Stimulated activated effector memory CD8-positive, alpha-beta T cell treated with anti-CD3 and anti-CD28 coated beads, Interleukin-12 subunit alpha, Interleukin-12 subunit beta, amount 100 ng/mL, for 72 hours (primary cell): ENCODE results near the gene UTP15.

Experiments used
- ATAC-seq: fragments of 150-1000 bp; cut with Tn5 transposase; 2 replicates; pipeline ENCODE4 v1.10.0; 2021
- DNase-seq, 2 donors: peaks; one replicate each; pipeline ENCODE4 v3.0.0; 2021 to 2022; ENCODE audit warnings: low spot score in 2 of 2
- H3K27ac Mint-ChIP-seq: one replicate; pipeline ENCODE4 v1.8.0; 2022; ENCODE audit warnings: mild to moderate bottlenecking, mixed read lengths
- H3K36me3 Mint-ChIP-seq: one replicate; pipeline ENCODE4 v1.8.0; 2022; ENCODE audit warnings: mild to moderate bottlenecking, mixed read lengths
- H3K4me1 Mint-ChIP-seq: one replicate; pipeline ENCODE4 v1.8.0; 2022; ENCODE audit warnings: mixed read lengths
- H3K4me3 Mint-ChIP-seq: one replicate; pipeline ENCODE4 v1.8.0; 2022; ENCODE audit warnings: mild to moderate bottlenecking, mixed read lengths
- H3K9me3 Mint-ChIP-seq: one replicate; pipeline ENCODE4 v1.8.0; 2022; ENCODE audit warnings: mixed read lengths

Gene UTP15, protein sequence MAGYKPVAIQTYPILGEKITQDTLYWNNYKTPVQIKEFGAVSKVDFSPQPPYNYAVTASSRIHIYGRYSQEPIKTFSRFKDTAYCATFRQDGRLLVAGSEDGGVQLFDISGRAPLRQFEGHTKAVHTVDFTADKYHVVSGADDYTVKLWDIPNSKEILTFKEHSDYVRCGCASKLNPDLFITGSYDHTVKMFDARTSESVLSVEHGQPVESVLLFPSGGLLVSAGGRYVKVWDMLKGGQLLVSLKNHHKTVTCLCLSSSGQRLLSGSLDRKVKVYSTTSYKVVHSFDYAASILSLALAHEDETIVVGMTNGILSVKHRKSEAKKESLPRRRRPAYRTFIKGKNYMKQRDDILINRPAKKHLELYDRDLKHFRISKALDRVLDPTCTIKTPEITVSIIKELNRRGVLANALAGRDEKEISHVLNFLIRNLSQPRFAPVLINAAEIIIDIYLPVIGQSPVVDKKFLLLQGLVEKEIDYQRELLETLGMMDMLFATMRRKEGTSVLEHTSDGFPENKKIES

DNA sequence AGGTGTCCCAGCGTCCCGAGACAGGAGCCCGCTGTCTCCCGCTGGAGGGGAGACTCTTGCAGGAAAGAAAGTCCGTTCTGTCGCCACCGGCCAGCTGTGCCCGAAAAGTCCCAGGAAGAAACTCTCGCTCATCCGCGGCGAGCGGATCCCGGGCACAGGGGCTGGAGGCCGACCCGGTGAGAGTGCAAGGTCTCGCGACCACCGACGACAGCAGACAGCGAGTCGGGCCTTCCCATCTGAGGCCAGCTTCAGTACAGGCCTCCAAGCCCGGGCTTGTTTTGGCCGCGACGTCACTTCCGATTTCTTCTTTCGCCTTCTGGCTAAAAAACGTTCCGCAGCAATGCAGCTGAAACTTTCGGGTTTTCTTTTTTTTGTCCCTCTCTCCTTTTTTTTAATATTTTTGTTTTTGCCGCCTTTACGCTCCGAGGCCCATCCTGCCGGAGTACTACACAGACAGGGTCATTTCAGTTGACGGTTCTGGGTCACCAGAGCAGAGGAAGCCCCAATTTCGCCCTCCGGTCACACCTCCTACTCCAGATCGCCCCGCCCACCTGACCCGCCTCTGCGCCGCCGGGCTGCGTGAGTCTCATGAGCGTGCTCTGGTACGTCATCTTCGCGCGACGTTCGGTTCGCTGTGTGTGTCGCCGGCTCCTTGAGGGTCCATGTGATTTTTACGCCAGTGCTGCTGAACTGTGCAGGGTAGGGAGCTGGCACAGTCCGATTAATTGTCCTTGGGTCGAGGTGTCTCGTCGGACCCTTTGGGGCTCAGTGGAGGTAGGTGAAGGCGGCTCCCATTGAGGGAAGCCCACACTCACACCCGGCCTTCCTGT, at the start of gene UTP15, which contains the start of gene ANKRA2:
TSS of gene UTP15 (plus strand) at position 605 of the 830 bp plus-strand sequence. CDS start 1,602 bp downstream, outside the sequence.
TSS of gene ANKRA2 (minus strand) at position 501 of the 830 bp plus-strand sequence. CDS start 2,758 bp downstream, outside the sequence.
- ATAC-seq: peak; percentile 97
- Mint-ChIP-seq H3K9me3 (no peaks in the 10 kb centered on the region), H3K4me1 (peaks cover 21% of the 10 kb centered on the region), H3K36me3 (peaks cover 63% of the 10 kb centered on the region), H3K4me3 (peak within 1 kb of the TSS; percentile 93), H3K27ac (peak within 1 kb of the TSS; percentile 99)
- peak; percentile 96 to 99 for DNase-seq

DNA sequence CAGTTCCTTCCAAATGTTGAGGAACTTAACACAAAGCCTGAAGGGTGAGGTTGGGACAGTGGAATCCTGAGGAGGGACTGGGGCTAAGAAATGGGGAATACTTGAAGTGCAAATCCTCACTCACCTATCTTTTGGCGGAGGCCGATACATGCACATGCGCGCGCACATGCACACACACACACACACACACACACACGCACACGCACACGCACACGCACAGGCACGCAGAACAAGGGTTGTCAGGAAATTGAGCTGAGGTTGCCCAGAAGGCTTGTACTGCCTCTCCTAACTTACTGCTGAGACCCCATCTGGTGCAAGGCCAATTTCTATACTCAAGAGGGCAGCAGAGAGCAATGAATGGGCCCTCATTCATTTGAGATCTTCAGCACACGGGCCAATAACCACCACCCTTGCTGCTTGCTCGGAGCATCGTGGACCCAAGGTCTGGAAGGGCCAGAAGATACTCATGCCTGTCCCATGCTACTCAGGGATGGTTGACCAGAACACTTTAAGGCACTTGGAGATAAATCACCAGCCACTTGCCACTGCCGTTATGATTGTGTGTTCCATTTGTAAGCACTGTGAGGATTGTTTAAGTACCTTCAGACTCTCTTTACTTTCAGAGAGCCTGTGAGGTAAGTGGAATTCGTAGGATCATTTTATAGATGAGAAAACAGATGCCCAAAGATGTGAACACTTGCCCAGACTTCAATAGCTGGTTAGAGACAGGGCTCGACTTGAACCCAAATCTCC, 45.8 kb upstream of the UTP15 start:
- Mint-ChIP-seq H3K9me3 (no peaks in the 10 kb centered on the region), H3K36me3 (no peaks in the 10 kb centered on the region), H3K4me3 (peak overlapping the region; percentile 18), H3K4me1 (peaks cover 10% of the 10 kb centered on the region), H3K27ac (no peak overlapping the region)
- peak; percentile 97 for ATAC-seq
- peak; percentile 54 to 79 for DNase-seq

DNA sequence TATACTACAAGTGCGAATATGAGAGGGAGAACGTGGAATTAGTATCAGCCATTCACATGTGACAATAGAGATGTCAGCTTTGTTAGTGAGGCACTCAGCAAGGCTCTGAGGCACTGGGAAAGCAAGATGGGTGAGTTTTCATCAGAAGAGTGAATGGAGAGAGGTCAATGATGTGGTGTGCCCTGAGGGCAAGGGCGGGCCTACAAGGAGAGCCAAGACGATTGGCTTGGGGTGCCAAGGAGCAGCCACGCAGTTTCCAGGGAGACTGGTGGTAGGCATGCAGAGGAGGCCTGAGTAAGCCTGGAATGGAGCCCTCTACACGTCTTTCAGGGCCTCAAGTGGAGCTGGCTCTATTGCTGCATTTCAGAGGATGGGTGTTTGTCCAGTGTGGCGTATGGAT, 42.6 kb upstream of the UTP15 start:
- Mint-ChIP-seq H3K27ac (no peak overlapping the region), H3K9me3 (no peaks in the 10 kb centered on the region), H3K4me1 (peaks cover 10% of the 10 kb centered on the region), H3K36me3 (no peaks in the 10 kb centered on the region), H3K4me3 (no peak overlapping the region)
- ATAC-seq (no peak), DNase-seq (no peak)

DNA sequence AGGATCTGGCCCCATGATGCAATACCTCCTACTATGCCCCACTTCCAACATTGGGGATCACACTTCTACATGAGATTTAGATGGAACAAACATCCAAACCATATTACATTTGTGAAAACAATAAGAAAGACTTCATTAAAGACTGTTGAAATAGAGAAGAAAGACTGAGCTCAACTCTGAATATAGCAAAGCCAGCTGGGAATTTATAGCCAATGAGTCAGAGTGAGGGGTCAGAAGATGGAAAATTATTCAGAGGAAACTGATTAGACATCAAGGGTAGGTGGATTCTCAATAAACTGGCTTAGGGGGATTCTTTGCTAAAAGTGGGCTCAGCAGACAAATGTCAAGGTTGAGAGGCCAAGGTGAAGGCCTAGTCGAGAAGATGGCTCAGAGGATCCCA, 41.7 kb upstream of the UTP15 start:
- no peaks in the 10 kb centered on the region for H3K36me3 Mint-ChIP-seq
- ATAC-seq: no peak
- H3K9me3 Mint-ChIP-seq: no peaks in the 10 kb centered on the region
- no peak overlapping the region for H3K4me3 Mint-ChIP-seq
- H3K27ac Mint-ChIP-seq: no peak overlapping the region
- DNase-seq: no peak
- peaks cover 10% of the 10 kb centered on the region for H3K4me1 Mint-ChIP-seq

DNA sequence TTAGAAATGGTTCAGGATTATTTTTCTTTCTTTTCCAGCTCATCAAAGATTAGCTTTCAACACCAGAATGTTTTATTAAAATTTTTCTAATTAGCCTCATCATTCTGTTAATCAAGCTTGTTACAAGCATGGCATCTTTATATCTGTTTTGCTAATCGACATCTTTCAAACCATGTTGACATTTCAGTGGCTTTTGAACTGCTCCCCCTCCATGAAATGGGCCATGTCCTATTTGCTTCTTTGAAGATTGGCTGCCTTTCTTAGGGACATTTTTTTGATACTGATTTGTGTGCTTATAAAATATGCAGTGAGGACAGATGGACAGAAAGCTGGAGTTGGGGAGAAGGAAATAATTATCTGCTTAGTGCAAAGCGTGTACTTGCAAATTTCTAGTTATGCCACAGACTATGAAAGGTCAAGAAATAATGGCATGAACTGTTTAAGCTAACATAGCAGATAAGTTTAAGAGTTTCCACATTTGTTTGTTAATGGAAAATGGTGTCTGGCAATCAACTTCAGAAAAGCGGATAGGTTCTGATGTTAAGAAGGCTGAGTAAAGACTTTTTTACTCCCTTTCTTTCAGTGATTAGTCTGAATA, 39.8 kb upstream of the UTP15 start:
- no peaks in the 10 kb centered on the region for H3K4me1 Mint-ChIP-seq
- no peak overlapping the region for H3K4me3 Mint-ChIP-seq
- no peaks in the 10 kb centered on the region for H3K36me3 Mint-ChIP-seq
- no peak overlapping the region for H3K27ac Mint-ChIP-seq
- no peak for ATAC-seq
- H3K9me3 Mint-ChIP-seq: no peaks in the 10 kb centered on the region
- no peak for DNase-seq

DNA sequence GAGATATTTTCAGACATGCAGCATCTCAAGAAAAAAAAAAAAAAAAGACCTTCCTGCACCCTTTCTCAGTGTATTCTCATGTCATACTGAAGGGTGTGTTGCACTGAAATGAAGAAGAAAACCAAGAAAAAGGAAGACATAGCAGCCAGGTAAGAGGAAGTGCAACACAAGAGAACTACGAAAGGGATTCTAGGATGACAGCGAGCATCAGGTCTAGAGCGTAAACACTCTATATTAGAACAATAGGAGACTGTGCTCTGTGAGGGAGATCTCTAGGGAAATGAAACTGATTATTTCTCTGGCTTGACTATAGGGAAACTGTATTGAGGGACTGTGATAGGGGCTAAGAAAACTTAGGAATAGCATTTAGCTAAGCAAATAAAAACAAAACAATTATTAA, 37.3 kb upstream of the UTP15 start:
- ATAC-seq (no peak), DNase-seq (no peak)
- Mint-ChIP-seq H3K36me3 (no peaks in the 10 kb centered on the region), H3K4me1 (no peaks in the 10 kb centered on the region), H3K27ac (no peak overlapping the region), H3K4me3 (no peak overlapping the region), H3K9me3 (no peaks in the 10 kb centered on the region)

DNA sequence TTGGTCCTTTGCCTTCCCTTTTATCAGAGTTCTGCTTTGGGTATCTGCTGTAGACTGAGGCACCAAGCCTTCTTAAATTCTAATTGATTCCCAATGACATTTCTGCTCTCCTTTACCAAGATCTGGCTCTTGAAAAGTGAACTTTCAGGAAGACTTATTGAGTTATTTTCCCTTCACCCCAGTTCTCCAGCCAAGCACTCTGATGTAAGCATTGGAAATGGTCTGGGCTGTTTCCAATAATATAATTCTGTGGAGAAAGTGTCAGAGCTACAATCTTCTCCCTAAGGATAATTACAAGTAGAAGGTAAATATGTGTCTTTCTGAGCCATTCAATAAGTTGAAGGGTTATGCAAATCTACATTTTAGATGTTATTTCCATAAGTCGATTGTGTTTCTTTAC, 36.5 kb upstream of the UTP15 start:
- H3K36me3 Mint-ChIP-seq: no peaks in the 10 kb centered on the region
- no peaks in the 10 kb centered on the region for H3K4me1 Mint-ChIP-seq
- no peak overlapping the region for H3K4me3 Mint-ChIP-seq
- no peak overlapping the region for H3K27ac Mint-ChIP-seq
- ATAC-seq: no peak
- DNase-seq: no peak
- no peaks in the 10 kb centered on the region for H3K9me3 Mint-ChIP-seq

DNA sequence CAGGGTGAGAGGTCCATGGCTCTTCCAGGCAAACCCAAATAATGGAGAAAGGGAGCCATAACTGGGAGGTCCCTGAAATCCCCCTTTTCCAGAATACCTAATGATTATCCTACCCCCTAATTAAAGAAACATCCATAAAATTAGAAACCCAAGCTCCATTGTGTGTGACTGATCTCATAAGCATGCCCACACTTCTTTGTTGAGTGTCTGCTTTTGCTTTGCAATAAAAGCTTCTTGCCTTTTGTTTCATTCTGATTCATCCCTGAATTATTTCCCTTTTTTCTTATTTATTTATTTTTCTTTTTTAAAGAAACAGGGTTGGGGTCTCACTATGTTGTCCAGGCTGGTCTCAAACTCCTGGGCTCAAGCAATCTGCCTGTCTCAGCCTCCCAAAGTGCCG, 34.2 kb upstream of the UTP15 start:
- Mint-ChIP-seq H3K27ac (no peak overlapping the region), H3K36me3 (no peaks in the 10 kb centered on the region)
- ATAC-seq: no peak

DNA sequence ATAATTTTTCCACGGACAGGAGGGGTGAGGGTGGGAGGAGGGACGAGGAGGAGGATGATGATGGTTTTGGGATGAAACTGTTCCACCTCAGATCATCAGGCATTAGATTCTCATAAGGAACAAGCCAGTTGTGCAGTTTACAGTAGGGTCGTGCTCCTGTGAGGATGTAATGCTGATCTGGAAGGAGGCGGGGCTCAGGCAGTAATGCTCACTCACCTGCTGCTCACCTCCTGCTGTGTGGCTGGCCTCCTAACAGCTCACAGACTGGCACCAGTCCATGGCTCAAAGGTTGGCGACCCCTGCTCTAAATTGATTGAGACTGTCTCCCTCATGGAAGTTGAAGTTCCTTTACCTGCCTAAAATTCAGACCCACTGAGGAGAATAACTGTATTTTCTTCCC, 33.3 kb upstream of the UTP15 start:
- no peaks in the 10 kb centered on the region for H3K4me1 Mint-ChIP-seq
- no peaks in the 10 kb centered on the region for H3K36me3 Mint-ChIP-seq
- H3K4me3 Mint-ChIP-seq: no peak overlapping the region
- ATAC-seq (no peak), DNase-seq (peak in 1 of 2 donors; percentile 23)
- H3K27ac Mint-ChIP-seq: no peak overlapping the region
- H3K9me3 Mint-ChIP-seq: no peaks in the 10 kb centered on the region

More for the DNA sequence above, 34.2 kb upstream of the UTP15 start:
- Mint-ChIP-seq H3K4me1 (no peaks in the 10 kb centered on the region), H3K4me3 (no peak overlapping the region), H3K9me3 (no peaks in the 10 kb centered on the region)
- DNase-seq: no peak

DNA sequence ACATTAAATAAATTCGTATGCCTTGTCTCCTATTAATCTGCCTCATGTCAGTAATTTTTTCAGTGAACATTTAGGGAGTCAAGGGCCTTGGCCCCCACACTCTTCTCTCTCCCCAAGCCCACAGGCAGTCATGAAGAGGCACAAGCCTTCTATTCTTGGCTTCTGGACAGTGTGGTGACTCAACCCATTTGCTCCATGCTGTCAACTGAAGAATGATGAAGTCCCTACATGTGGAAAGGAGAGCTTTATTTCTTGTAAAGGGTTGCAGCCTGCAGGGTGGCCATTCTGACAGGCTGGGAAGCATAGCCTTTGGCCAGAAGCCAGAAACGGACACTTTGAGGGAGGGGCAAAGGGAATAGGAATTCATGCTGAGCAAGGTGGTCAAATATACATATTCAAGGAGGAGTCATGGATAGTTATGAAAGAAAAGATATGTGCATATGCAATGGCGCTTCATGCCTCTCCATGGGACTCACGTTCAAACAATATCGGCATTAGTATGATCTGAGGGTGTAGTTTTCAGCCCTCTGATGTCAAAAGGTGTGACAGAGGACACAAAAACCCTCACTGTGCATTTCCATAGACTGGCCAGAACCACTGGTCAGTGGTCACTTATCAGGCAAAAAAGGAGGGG, 31.4 kb upstream of the UTP15 start:
- Mint-ChIP-seq H3K36me3 (no peaks in the 10 kb centered on the region), H3K27ac (no peak overlapping the region), H3K4me3 (no peak overlapping the region), H3K4me1 (no peaks in the 10 kb centered on the region), H3K9me3 (no peaks in the 10 kb centered on the region)
- ATAC-seq: no peak
- DNase-seq: peak in 1 of 2 donors; percentile 12

DNA sequence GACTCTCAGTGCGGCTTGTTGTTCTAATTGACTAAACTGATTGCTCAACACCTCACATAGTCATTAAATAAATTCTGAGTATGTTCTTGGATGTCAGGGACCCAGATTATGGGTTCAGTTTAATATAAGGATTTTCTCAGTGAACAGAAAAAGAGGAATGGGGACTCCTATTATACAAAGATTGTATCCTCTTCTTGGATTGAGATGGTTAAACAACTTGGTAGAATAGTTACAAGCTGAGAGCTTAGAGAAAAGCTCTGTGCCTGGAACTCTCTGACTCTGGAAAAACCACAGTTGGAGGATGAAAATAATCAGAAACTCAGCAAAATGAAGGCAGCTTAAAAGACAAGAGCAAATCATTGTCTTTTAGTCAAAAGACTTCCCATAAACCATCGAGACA, 30.6 kb upstream of the UTP15 start:
- Mint-ChIP-seq H3K4me1 (no peaks in the 10 kb centered on the region), H3K4me3 (no peak overlapping the region), H3K9me3 (no peaks in the 10 kb centered on the region), H3K27ac (no peak overlapping the region), H3K36me3 (no peaks in the 10 kb centered on the region)
- ATAC-seq: no peak
- DNase-seq: no peak

DNA sequence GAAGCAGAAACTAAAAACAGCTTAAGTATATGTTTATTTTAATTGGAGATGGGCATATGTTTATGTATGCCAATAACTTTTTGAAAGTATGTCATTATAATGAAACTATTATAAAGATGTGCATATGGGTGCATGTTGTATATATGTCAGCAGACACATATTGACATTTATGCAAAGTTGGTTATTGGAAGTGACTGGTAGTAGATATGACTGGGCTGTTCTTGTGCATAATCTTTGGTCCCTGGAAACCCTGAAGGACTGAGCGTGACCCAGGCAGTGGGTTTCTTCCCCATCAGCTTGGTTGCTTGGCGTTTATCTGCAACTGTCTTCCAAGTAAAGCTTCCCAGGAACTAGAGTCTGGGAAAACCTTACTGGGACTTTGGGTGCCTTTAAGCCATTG, 25.8 kb upstream of the UTP15 start:
- no peaks in the 10 kb centered on the region for H3K4me1 Mint-ChIP-seq
- H3K36me3 Mint-ChIP-seq: no peaks in the 10 kb centered on the region
- peak overlapping the region; percentile 78 for H3K27ac Mint-ChIP-seq
- H3K4me3 Mint-ChIP-seq: no peak overlapping the region
- DNase-seq: no peak
- no peak for ATAC-seq
- no peaks in the 10 kb centered on the region for H3K9me3 Mint-ChIP-seq

DNA sequence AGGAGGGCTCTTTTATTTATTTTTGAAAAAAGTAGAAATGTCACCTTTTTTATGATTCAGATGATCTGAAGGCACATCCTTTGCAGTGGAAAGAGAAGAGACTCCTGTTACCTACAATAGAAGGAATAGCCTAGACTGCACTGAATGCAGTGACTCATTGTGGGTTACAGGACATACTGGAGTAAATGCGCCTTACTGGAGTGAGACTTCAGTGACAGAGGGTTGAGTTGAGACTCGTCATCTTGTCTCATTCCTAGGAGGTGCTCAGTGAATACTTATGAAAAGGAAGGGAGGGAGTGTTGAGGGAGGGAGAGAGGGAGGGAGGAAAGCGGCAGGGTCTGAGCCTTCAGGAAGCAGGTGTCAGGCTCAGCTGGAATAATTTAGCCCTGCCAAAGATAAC, 25.4 kb upstream of the UTP15 start:
- no peaks in the 10 kb centered on the region for H3K4me1 Mint-ChIP-seq
- H3K4me3 Mint-ChIP-seq: no peak overlapping the region
- DNase-seq (no peak), ATAC-seq (peak; percentile 55)
- peak overlapping the region; percentile 78 for H3K27ac Mint-ChIP-seq
- H3K36me3 Mint-ChIP-seq: no peaks in the 10 kb centered on the region
- no peaks in the 10 kb centered on the region for H3K9me3 Mint-ChIP-seq

DNA sequence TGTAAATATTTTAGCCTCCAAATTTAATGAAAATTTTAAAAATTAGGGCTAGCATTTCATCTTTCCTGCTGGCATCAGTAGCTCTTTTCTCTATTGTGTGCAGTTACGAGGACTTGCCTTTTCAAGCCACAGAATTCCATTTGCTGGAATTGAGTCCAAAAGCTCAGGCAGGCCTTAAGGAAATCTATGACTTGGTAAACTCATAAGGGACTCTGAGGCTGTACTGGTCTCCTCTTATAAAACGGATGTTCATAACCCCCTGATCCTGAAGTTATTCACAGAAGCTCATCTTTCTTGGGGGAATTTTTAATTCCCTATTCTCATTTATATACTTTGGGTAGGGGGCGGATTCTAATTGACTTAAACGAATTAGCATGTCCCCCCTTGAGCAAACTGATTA, 23.5 kb upstream of the UTP15 start:
- no peak overlapping the region for H3K4me3 Mint-ChIP-seq
- H3K36me3 Mint-ChIP-seq: no peaks in the 10 kb centered on the region
- no peaks in the 10 kb centered on the region for H3K9me3 Mint-ChIP-seq
- no peaks in the 10 kb centered on the region for H3K4me1 Mint-ChIP-seq
- ATAC-seq: no peak
- no peak for DNase-seq
- H3K27ac Mint-ChIP-seq: no peak overlapping the region
